Endometrial microvascular endothelial cells (primary cell): ENCODE data around the gene ACTN3. TPM values are rescaled to one million over a fixed set of nuclear protein-coding genes. Genes with fewer than 3 reads are reported as not detected.
"Not testable (repeated sequence)": the region's sequence is repeated elsewhere in the genome, so short reads cannot be mapped to it uniquely, and the experiment has no call there.

ENCODE experiments used
- in situ Hi-C: cut with HindIII; loops from 2 replicates; pipeline ENCODE4 v1.10.0; 2017; ENCODE audit warnings: low sequenced_read_pairs, low pct_unique_long_range_greater_than_20kb; ENCODE audit errors: inconsistent ontology term
- total RNA-seq: library from RNA; depleted of rRNA; stranded (reverse); fragments of >200 nt; gene quantifications from one replicate; pipeline ENCODE4 v1.2.3, GENCODE V29; 2015; ENCODE audit errors: inconsistent ontology term

Gene ACTN3
- total RNA-seq, 1 donor from 2014 or later, result not detected

DNA sequence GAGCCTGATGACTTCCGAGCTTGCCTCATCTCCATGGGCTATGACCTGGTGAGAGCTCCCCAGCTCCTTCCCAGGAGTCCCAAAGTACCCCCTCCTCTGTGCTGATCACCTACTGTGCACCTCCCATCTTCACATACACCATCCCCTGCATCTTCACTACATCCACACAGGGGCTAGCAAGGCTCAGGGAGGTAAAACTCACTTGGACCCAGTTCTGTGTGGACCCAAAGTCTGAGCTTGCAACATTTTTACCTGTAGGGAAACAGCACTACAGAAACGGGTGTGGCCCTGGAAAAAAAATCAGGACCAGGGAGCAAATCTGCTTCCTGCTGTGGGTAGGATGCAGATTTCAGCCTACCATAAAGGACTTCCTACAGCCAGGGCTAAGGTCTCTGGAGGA, 15.6 kb downstream of the ACTN3 start:
- in situ Hi-C loops, result no loop called here

DNA sequence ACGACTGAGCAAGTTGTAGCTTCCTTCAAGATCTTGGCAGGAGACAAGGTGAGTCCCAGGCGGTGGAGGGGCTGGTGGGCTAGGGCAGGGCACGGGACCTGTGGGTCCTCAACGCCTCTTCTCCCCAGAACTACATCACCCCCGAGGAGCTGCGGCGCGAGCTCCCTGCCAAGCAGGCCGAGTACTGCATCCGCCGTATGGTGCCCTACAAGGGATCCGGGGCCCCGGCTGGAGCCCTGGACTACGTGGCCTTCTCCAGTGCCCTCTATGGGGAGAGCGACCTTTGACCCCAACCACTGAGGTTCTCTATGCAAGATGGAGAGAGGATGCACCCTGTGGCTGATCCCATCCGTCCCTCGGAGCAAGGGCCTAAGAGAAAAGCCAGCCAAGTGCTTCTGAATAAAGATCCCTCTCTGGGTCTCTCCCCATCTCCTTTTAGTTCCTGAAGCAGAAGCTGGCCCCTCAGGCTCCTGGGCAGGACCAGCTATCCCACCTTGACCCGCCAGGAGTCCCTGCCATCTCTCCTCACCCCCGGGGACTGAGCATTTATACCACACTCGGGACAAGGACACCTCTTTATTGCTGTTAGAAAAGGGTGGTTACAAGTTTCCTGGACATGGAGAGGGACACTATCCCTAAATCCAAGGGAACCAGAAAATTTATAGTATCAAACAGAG, 16.3 kb downstream of the ACTN3 start:
- in situ Hi-C loops, result no loop called here

DNA sequence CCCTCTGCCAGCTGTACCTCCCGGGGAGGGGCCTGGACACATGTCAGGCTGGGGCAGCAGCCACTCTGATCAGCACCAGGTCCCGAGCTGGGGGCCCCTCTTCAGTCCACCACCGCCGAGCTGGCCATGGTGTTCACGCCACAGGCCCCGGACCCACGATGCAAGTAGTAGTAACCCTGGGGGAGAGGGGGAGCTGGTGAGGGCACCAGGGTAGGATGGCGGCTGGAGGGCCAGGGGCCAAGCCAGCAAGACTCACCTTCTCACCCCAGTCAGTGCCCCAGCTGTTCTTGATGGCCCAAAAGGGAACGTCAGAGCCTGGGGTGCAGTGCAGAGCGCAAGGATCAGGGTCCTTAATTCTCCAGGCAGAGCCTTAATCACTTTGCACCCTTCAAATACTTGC, 17.1 kb downstream of the ACTN3 start:
- in situ Hi-C loops, result no loop called here

- in situ Hi-C loops, result no loop called here
Observed at GRCh38 chr11:66564538-66564937, 17.8 kb downstream of the ACTN3 start.

DNA sequence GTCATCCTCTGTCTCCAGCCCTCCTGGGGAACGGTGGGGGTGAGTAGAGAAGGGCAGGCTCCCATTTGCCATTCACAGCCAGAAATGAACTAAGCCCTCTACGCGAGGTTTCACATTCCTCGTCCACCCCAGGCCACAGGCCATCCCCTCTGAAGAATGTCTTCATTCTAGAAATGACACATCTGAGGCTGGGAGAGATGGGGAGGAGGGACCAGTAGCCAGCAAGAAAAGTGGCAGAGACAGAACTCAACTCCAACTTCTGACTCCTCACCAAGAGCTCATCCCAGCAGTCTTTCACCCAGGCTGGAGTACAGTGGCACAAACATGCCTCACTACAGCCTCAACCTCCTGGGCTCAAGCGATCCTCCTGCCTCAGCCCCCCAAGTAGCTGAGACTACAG, 18.3 kb downstream of the ACTN3 start:
- in situ Hi-C loops, result no loop called here

GRCh38 chr11:66566221-66566620, 19.5 kb downstream of the ACTN3 start:
- in situ Hi-C loops, result no loop called here

GRCh38 chr11:66567787-66568123, 21.1 kb downstream of the ACTN3 start:
- in situ Hi-C loops, result no loop called here

DNA sequence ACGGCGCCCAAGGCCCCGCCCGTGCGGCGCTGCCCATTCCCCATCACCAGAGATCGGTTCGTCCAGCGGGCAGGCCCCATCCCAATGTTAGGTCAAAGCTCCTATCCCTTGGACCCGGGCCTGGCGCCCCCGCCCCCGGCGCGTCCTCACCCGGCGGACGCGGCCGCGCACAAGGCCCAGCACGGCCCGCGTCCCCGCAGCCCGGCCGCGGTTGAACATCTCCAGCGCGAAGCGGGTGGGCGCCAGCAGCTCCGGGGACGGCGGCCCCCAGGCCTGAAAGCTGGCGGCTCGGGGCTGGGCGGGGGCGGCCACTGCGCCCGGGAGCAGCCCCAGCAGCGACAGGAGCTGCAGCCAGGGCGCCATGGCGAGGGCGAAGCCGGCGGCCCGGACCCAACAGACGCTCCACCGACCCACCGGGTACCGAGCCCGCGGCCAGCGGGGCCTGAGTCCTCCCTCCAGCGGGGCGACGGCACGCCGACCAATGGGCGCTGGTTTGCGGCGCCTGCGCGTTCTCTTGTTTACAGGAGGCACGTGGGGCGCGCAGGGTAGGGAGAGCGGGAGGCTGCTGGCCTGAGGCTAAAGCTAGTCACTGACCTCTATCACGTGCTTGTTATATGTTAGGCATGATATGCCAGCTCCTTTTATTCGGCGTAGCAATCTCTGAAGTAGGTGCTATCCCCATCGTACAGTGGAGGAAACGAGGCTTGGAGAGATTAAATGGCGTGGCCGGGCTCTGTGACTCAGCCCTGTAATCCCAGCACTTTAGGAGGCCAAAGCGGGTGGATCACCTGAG, 21.6 kb downstream of the ACTN3 start, which contains the start of gene CTSF:
CTSF (minus strand) TSS at position 483 of the 793 bp plus-strand sequence; CDS start at position 363, 120 bp downstream.
- in situ Hi-C loops, result no loop called here

DNA sequence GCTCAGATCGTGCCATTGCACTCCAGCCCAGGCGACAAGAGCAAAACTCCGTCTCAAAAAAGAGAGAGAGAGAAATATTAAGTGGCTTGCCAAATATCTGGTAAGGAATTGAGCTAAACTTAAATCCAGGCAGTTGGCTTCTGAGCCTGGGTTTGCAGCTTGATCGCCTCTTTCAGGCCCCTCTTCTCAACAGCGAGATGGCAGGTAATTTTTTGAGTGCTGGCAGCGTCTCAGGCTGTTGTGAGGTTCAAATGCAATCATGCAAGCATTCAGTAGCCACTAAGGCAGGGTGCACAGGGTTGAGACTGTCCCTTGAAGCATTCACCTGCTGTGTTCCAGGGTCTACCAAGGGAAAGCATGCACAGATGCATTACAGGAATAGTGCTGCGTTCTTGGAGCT, 22.4 kb downstream of the ACTN3 start:
- in situ Hi-C loops, result no loop called here

DNA sequence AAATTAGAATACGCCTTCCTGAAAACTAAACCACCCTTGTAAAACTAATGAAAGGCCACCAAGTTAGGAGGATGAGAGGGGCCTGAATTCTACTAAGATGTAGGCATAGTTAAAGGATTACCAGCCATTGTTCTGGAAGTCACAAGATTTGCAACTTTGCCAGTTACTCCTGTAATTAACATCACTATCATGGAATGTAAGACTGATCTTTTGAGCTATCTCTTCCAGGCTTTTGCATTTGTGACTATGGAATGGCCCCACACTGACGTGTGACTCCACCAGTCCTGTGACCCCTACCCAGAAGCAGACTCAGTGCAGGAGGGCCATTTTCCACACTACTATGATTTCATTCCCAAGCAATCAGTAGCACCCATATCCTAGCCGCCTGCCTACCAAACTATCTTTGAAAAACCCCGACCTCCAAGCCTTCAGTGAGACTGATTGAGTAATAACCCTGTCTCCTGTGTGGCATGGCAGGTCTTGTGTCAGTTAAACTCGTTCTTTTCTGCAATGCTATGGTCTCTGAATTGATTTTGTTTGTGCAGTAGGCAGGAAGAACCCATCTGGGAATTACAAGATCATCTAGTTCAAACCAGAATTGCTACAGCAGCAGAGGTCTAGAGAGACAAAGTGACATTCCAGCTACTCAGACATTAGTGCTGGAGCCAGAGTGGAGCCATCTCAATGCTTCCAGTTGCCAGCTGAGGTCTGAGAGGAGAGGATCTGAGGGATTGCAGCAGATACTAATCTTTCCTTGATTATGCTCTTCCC, 23.6 kb downstream of the ACTN3 start:
- in situ Hi-C loops, result no loop called here

- in situ Hi-C loops, result no loop called here
Observed at GRCh38 chr11:66570850-66571180, 24.1 kb downstream of the ACTN3 start.

GRCh38 chr11:66579017-66579606, 32.4 kb downstream of the ACTN3 start:
- in situ Hi-C loops, result no loop called here

DNA sequence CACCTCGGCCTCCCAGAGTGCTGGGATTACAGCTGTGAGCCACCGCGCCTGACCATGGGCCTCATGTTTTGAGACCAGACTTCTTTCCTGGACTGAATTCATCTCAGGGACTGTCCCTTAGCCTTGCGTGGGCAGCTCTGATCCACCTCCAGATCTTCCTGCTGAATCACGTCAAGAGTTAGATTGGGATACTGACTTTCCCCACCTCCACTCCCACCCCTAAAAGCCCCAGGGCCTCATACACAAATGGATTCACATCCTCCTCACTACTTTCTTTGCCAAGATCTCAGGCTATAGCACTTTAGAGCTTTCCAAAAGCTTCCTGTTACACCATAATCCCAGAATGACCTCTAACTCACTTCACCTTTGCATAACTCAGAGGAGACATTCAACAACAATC, 34.1 kb downstream of the ACTN3 start:
- in situ Hi-C loops, result no loop called here

DNA sequence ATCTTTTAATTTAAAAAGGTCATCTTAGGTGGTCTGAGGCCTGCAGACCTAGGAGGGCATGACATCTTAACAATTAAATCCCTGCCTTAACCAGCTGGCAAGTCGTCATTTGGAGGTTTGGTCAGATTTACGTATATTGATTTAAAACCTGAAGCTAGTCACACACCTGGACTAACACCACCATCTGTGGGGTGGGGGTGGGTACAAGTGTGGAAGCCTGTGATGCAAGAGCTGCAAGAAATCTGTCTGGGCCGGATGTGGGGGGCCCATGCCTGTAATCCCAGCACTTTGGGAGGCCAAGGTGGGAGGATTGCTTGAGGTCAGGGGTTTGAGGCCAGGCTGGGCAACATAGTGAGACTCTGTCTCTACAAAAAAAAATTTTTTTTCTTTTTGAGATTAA, 34.6 kb downstream of the ACTN3 start:
- in situ Hi-C loops, result no loop called here

DNA sequence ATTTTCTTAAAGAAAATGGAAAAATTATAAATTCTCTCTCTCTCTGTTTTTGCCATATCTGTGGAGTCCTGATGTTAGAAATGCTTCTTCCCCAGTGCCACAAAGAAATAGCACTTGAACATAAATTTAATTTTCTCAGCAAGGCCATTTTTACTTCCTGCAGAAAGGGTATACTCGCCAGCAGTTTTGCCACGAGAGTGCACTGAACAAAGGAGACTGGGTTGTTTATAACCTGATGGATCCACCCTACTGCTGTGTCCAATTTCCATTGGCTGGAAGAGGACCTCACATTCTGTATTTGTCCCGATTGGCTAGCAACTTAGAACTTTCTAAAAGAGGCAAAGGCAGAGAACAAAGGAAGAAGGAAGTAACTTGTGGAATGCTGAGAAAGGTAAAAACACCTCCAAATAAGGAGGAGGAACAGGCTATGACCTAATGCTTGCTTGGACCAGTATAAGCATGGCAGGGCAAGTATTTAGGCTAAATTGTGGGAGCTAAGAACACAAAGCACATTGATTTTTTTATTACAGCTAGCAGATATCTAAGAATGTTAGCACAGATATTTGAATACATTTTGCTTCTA, 36.0 kb downstream of the ACTN3 start:
- in situ Hi-C loops, result not testable (repeated sequence)

DNA sequence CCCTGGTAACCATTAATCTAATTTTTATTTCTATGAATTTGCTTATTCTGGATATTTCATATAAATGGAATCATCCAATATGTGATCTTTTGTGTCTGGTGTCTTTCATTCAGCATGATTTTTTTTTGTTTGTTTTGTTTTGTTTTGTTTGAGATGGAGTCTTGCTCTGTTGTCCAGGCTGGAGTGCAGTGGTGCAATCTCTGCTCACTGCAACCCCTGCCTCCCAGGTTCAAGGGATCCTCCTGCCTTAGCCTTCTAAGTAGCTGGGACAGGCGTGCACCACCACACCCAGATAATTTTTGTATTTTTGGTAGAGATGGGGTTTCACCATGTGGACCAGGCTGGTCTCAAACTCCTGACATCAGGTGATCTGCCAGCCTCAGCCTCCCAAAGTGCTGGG, 38.7 kb downstream of the ACTN3 start:
- in situ Hi-C loops, result not testable (repeated sequence)

DNA sequence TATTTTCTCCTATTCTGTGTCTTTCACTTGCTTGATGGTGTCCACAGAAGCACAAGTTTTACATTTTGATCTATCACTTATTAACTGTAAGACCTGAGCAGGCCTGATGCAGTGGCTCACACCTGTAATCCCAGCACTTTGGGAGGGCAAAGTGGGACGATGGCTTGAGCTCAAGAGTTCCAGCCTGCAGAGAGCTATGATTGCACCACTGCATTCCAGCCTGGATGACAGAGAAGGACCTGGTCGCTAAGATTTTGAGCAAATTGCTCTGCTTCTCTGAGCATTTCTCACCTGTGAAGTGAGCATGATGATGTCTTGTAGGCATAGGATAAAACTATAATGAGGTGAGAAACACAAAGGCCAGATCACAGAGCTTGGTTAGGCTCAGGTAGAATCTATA, 39.4 kb downstream of the ACTN3 start:
- in situ Hi-C loops, result no loop called here

GRCh38 chr11:66589315-66589714, 42.6 kb downstream of the ACTN3 start:
- in situ Hi-C loops, result not testable (repeated sequence)

DNA sequence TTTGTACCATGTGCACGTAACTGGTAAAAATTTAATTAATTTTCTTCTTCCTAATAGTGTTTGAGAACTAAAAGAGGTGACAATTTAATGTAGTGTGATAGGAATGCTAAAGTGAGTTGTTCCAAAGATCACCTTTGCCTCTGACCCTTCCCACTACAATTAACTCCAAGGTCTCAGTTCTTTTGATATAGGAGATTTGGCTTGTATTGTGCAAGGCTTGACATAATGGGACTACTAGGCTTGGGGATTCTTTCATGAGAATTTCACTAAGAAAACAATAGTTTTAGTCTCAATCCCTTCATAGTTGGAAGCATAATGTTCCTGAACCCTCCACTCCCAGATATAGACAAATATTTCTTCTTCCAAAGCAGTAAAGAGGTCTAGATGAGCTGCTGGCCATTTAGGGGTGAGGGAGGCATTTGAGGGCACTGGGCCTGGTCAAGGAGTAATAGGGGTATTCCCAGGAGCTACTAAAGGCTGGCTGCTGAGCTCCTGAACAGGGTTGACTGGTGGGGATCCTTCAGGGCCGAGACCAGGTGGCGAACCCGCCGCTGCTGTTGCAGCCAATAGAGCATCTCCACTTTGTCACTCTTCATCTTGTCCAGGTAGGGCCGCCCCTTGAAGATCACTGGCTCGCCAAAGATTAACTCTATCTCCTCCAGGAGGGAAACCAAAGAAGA, 43.4 kb downstream of the ACTN3 start:
- in situ Hi-C loops, result no loop called here
